Natural killer cell (primary cell): Measurements from ENCODE around the gene MGLL. TPM values are rescaled to one million over a fixed set of nuclear protein-coding genes. Genes with fewer than 3 reads are reported as not detected.

ENCODE experiments used
- ATAC-seq, 3 donors: fragments of 150-1000 bp in 2 of 3; fragments of 200-7000 bp in 1 of 3; cut with Tn5 transposase; 1 replicate in 1 of 3; 2 replicates in 2 of 3; pipeline ENCODE4 v1.10.0; 2021; ENCODE audit warnings: mild to moderate bottlenecking in 2 of 3, moderate library complexity in 2 of 3
- DNase-seq, 2 donors: peaks; one replicate each; pipeline versions ENCODE4 v3.0.0 to v3.0.0-alpha.2; 2013 to 2021; ENCODE audit warnings: mixed read lengths in 1 of 2
- H3K27ac ChIP-seq: one replicate; pipeline ENCODE4 v1.5.1; 2013; ENCODE audit warnings: mild to moderate bottlenecking, low read length
- H3K27me3 ChIP-seq: one replicate; pipeline ENCODE4 v1.6.1; 2013; ENCODE audit warnings: low read length; ENCODE audit not compliant: control insufficient read depth, insufficient read depth
- H3K36me3 ChIP-seq: one replicate; pipeline ENCODE4 v1.6.1; 2013; ENCODE audit warnings: low read length; ENCODE audit not compliant: control insufficient read depth, insufficient read depth
- H3K4me1 ChIP-seq: one replicate; pipeline ENCODE4 v1.6.1; 2013; ENCODE audit warnings: low read length; ENCODE audit not compliant: control insufficient read depth, insufficient read depth
- H3K4me3 ChIP-seq: one replicate; pipeline ENCODE4 v1.5.1; 2013; ENCODE audit warnings: low read length
- H3K9me3 ChIP-seq: one replicate; pipeline ENCODE4 v1.6.1; 2013; ENCODE audit warnings: low read length; ENCODE audit not compliant: control insufficient read depth, insufficient read depth
- H3K27ac Mint-ChIP-seq, 2 donors: one replicate each; pipeline ENCODE4 v1.8.0; 2022; ENCODE audit warnings: mild to moderate bottlenecking in 2 of 2, mixed read lengths in 2 of 2, moderate library complexity in 1 of 2
- H3K27me3 Mint-ChIP-seq, 2 donors: one replicate each; pipeline ENCODE4 v1.8.0; 2022; ENCODE audit warnings: low read depth in 2 of 2, mixed read lengths in 2 of 2
- H3K36me3 Mint-ChIP-seq: one replicate; pipeline ENCODE4 v1.8.0; 2022; ENCODE audit warnings: mixed read lengths
- H3K4me1 Mint-ChIP-seq, 2 donors: one replicate each; pipeline ENCODE4 v1.8.0; 2022; ENCODE audit warnings: mixed read lengths in 2 of 2
- H3K4me3 Mint-ChIP-seq: one replicate; pipeline ENCODE4 v1.8.0; 2022; ENCODE audit warnings: mild to moderate bottlenecking, moderate library complexity, mixed read lengths
- H3K9me3 Mint-ChIP-seq, 2 donors: one replicate each; pipeline ENCODE4 v1.8.0; 2022; ENCODE audit warnings: mixed read lengths in 2 of 2
- CTCF ChIP-seq: fragments of 200-600 bp; IDR thresholded peaks from one replicate; pipeline ENCODE4 v1.8.0; 2022; ENCODE audit warnings: antibody characterized with exemption
- WGBS: methylation state at CpG from one replicate; pipeline ENCODE4 v1.1.7; 2013; ENCODE audit warnings: missing lambda C conversion rate; ENCODE audit not compliant: insufficient coverage; 5-methylcytosine and 5-hydroxymethylcytosine counted together
- intact Hi-C: fragments of 100-400 bp; cut with micrococcal nuclease; formaldehyde crosslinking; loops from one replicate; pipeline ENCODE4 v1.14.2; 2022
- total RNA-seq, 4 donors: library from RNA; stranded (reverse); fragments of 120-200 nt in 1 of 4; gene quantifications; one replicate each; pipeline versions ENCODE4 v1.2.3 to v1.2.4, GENCODE V29; 2013 to 2022

Gene MGLL
- total RNA-seq, 3 donors from 2014 or later (not counting 1 experiment from before 2014, with no cell fraction given) = 2.7 to 4.6 (median 3.0) TPM

DNA sequence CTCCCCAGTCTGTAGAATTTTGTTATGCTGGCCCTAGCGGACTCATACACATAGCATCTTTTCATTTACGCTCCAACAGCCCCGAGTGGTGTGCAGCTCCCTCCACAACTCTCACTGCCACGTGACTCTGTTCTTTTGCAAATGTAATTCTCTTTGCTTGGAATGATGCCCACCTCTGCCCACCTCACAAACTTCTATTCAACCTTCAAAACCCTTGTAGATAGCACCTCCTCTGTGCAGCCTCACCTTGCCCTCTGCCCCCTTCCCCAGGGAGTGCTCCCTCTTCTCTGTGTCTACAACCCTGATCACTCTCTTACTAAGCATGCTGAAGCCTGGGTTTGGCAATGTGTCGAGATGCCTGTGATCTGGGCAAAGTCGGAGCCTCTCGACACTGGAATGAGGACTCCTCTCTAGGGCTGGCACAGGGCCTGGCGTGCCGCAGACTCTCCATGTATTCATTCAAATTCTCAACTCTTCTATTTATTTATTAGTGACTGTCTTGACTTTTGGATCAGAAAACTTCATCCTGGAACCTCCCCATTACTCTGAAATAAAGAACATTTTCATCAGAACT is 73.5 kb downstream of the MGLL start:
- Histone ChIP-seq H3K27ac (no peak overlapping the region), H3K27me3 (no peaks in the 10 kb centered on the region), H3K4me3 (no peak overlapping the region), H3K4me1 (peaks cover 5% of the 10 kb centered on the region), H3K36me3 (no peaks in the 10 kb centered on the region), H3K9me3 (no peaks in the 10 kb centered on the region)
- no peaks in the 10 kb centered on the region for H3K9me3 Mint-ChIP-seq
- WGBS = 90% methylated on average over 8 of the region's 9 CpGs
- no peak overlapping the region for H3K4me3 Mint-ChIP-seq
- H3K27me3 Mint-ChIP-seq = peaks cover 3 to 8% of the 10 kb centered on the region in 2 donors
- TF ChIP-seq CTCF = no peak
- DNase-seq (no peak), ATAC-seq (no peak)
- H3K4me1 Mint-ChIP-seq = peaks cover 0 to 11% of the 10 kb centered on the region in 2 donors
- intact Hi-C loops = no loop called here
- no peak overlapping the region for H3K27ac Mint-ChIP-seq
- no peaks in the 10 kb centered on the region for H3K36me3 Mint-ChIP-seq

DNA sequence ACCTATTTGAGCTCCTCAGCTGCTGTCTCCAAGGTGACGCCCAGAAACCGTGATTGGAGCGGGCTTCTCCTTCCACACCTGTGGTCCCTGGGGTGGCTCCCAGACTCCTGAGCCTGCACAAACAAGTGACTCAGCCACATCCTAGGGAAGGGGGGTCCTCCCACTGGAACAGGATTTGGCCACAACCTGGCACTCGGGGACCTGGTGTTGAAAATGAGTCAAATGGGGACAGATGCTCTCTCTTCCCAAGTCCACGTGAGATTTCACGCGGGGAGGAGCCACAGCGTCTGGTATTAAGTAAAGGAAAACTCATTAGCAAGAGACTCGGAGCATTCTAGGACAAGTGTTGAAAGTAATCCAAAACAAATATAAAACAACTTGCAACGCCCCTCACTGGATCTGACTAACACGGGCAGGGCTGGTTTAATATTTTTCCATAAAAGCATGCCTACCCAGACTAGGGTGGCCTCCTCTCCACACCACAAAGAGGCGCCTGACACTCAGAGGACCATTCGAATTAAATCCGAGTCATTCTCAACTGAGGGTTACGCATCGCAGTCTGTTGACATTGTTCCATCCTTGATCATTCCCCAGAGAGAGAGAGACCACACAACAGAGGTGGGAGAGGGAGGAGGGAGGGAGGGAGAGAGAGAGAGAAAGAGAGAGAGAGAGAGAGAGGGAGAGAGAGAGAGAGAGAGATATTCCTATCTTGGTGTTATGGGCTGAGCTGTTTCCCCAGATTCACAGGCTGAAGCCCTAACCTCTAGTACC is 74.4 kb downstream of the MGLL start:
- Histone ChIP-seq H3K27me3 (no peaks in the 10 kb centered on the region), H3K27ac (no peak overlapping the region), H3K9me3 (no peaks in the 10 kb centered on the region), H3K4me1 (peaks cover 5% of the 10 kb centered on the region), H3K36me3 (no peaks in the 10 kb centered on the region), H3K4me3 (no peak overlapping the region)
- peaks cover 3 to 8% of the 10 kb centered on the region in 2 donors for H3K27me3 Mint-ChIP-seq
- intact Hi-C loops = no loop called here
- H3K4me1 Mint-ChIP-seq = peaks cover 0 to 11% of the 10 kb centered on the region in 2 donors
- DNase-seq = no peak
- H3K27ac Mint-ChIP-seq = no peak overlapping the region
- H3K36me3 Mint-ChIP-seq = no peaks in the 10 kb centered on the region
- 84% methylated on average over 16 of the region's 16 CpGs for WGBS
- TF ChIP-seq CTCF = no peak
- no peak overlapping the region for H3K4me3 Mint-ChIP-seq
- ATAC-seq = no peak
- H3K9me3 Mint-ChIP-seq = no peaks in the 10 kb centered on the region

GRCh38 chr3:127747066-127747465 is 75.2 kb downstream of the MGLL start:
- no peak for TF ChIP-seq CTCF
- Mint-ChIP-seq H3K36me3 (no peaks in the 10 kb centered on the region), H3K4me1 (peaks cover 0 to 11% of the 10 kb centered on the region in 2 donors), H3K4me3 (no peak overlapping the region), H3K9me3 (no peaks in the 10 kb centered on the region), H3K27ac (peak overlapping the region in 1 of 2 donors; percentile 64), H3K27me3 (peaks cover 0 to 8% of the 10 kb centered on the region in 2 donors)
- DNase-seq = no peak
- H3K9me3 ChIP-seq = no peaks in the 10 kb centered on the region
- H3K4me1 ChIP-seq = peaks cover 5% of the 10 kb centered on the region
- no peaks in the 10 kb centered on the region for H3K36me3 ChIP-seq
- no peak overlapping the region for H3K4me3 ChIP-seq
- no peaks in the 10 kb centered on the region for H3K27me3 ChIP-seq
- intact Hi-C loops = no loop called here
- H3K27ac ChIP-seq = no peak overlapping the region
- 67% methylated on average over 1 of the region's 1 CpG for WGBS
- ATAC-seq = no peak
